Activated T-cell treated with anti-CD3 and anti-CD28 coated beads, Interleukin-2, amount 50 U/mL, for 48 hours (primary cell): ENCODE results near the gene ASTN2.

ENCODE experiments used
- DNase-seq, 2 experiments: peaks; one replicate each; pipeline ENCODE4 v3.0.0-alpha.2; 2020

Gene ASTN2

DNA sequence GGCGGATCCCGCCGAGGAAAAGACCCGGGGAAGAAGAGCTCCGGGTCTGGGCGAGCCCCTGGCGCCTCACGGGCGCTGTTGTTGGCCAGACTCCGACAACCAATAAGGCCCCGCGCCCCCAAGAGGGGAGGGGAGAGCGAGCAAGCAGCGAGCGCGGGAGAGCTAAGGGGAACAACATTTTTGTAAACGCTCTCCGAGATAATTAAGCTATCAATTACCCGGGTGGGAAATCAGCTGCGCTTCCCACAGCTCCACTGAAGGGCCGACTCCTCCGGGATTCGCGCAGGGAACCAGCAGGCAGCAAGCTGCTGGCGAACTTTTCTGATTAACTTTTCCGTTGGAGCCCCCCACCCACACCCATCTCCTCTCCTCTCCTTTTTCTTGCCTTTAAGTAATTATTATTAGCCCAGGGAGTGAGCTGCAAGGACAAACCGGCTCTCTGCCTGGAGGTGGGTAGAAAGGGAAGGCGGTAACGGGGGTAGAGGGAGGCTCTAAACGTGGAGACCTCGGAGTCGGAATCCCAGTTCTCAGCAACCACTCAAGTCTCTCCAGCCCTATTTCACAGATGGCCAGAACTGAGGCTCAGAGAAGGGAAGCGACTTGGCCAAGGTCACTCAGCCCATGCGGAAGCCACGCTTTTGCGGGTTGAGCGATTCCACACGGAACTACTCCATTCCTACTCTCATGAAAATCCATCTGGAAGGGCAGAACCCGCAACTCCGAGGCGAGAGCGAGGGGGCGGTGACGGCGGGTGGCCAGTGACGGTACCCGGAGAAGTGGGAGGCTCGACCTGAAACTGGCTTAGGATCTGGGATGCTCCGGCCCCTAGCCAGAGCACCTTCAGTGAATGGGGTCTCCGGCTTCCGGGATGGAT, 1.3 kb downstream of the ASTN2 start:
- DNase-seq: peak in 1 of 2 experiments; percentile 14

DNA sequence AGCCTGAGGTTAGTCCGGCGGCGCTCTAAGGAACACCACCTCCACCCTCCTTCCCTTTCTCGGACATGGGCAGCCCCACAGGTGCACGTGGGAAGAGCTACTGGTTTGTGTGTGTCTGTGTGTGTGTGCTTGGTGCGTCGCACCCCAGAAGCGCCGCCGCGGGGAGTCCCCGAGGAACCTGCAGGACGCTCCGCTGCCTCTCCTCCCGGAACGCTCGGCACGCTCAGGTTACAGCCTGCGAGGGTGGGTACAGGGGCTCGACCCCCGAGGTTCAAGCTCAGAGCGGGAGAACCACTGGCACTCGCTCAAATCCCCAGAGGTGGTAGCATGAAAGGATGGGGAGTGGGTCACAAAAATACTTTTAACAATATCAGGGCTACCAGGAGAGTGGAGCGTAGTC, 2.0 kb downstream of the ASTN2 start:
- no peak for DNase-seq

GRCh38 chr9:117412006-117412715, 2.7 kb downstream of the ASTN2 start:
- DNase-seq: no peak

DNA sequence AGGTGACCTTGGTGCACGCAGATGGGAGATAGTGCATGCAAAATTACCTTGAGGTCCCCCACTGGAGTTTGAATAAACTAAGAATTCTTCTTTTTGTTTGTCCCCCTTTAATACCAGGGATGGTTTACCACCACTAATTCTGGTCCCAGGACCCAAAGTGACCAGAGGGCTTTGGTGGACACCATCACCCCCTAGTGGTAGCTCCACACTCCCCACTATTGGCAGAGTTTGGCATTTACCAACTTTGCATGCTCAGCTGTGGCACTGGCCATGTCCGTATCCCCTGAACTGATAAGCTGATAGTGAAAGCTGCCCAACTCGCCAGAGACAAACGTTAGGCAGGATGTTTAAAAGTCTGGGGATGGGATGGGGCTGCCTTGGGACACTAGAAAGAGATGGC, 3.3 kb downstream of the ASTN2 start:
- DNase-seq: peak in 1 of 2 experiments; percentile 15

DNA sequence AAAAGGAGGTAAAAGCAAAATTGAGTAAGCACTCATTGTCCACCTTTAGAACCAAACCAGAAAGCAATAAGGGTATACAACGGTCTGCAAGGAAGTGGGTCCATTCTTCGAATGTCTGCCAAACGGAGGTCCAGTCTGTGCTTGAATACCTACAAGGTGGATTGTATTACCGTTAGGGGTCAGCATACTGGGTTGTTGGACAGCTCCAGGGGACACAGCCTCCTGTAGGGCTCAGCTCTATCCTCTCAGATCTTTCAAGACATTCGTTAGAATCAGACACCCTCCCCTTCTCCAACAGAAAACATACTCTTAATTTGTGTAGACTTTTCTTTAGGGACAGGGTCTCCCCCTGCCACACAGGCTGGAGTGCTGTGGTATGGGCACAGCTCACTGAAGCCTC, 5.5 kb downstream of the ASTN2 start:
- no peak for DNase-seq

GRCh38 chr9:117407436-117408022, 7.3 kb downstream of the ASTN2 start:
- DNase-seq: no peak

DNA sequence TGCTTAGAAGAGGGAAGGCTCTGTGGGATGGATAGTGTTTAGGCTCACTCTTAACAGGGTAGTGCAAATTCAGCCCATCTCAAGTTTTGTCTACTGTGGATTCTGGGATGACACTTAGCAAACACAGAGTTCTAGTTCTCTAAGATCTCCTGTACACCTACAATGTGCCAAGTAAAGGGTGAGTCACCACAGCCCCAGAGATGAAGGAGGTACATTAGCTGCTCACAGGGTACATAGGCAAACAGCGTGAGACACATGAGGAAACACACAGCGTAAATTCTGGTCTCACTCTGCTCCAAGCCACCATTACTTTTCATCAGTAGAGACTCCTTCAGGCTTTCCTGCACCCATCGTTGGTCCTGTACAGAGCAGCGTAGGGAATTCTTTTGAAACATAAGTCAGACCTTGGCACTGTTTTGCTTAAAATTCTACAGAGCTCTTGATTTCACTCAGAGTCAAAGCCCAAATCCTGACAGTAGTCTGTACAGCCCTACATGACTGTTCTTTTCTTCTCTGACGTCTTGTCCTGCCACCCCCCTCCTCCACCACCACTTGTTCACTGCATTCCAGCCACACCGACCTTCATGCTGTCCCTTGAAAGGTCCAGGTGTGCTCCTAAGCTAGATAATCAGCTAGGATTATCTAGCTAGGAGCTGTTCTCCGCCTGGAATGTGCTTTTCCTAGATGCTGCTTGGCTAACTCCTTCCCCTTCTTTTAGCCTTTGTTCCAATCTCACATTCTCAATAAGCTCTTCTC, 8.7 kb downstream of the ASTN2 start:
- no peak for DNase-seq

GRCh38 chr9:117403848-117404247, 11.0 kb downstream of the ASTN2 start:
- DNase-seq: no peak

DNA sequence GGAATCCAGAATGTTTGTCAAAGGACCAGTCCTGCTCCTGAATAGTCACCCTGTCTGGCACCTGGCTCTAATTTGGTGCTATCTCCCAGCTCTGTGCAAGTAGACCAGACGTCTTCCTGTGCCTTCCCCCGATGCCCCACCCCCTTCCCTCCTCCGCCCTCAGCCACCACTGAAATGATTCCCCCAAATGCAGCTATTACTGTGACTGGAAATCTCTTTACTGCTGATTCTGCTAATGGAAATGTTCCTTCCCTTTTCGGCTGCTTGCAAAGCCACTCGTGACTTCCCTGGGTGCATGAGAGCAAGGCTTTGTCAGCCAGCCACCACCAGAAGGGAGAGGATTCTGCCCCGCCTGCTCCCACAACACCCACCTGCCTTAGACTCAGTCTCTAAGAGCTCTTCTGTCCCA, 11.4 kb downstream of the ASTN2 start:
- DNase-seq: no peak

GRCh38 chr9:117400171-117400570, 14.7 kb downstream of the ASTN2 start:
- DNase-seq: no peak

DNA sequence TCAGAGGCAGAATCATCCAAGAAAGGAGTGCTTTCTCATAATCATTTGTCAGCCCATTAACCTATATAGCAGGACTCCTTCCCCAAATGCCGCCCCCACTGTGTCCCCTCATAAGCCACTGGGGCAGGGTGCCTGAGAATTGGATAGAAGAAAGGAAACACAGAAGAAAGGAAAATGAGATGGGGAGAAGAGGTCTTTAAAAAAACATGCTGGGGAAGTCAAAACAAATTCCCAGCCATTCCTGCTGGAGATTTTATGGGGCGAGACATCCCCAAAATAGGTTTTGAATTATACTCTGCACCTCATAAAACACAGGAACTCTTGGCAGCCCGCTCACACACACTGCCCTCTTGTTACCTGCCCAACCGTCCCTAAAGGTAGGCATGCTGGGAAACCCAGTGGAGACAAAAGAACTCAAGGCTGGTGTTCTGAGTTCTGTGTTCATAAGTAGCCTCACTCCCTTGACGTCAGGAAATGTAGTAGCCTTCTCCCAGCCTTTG, 19.7 kb downstream of the ASTN2 start:
- no peak for DNase-seq

GRCh38 chr9:117394655-117395054, 20.2 kb downstream of the ASTN2 start:
- no peak for DNase-seq

GRCh38 chr9:117392992-117393391, 21.9 kb downstream of the ASTN2 start:
- no peak for DNase-seq

GRCh38 chr9:117387422-117387821, 27.4 kb downstream of the ASTN2 start:
- no peak for DNase-seq

DNA sequence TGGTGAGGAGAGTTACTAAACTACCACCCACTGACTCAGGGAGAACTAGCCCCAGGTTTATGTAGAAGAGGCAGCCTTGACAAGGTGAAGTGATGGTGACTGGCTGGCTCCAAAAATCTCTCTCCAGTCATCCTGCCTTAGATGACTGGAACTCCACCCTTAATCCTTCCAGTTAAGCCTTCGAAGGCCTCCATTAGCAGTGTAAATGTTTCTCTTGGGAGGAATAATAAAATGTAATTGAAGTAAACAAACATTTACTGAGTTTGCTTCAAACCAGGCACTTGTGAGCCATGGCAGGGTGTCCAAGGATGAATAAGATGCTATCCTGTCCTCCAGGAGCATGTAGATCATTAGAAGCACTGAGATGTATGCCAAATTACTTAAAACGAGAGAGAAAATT, 35.5 kb downstream of the ASTN2 start:
- DNase-seq: no peak

- no peak for DNase-seq
These were observed 37.8 kb downstream of the ASTN2 start for GRCh38 chr9:117377046-117377445.

- DNase-seq: no peak
These were observed 38.9 kb downstream of the ASTN2 start for GRCh38 chr9:117375956-117376355.

GRCh38 chr9:117374076-117374725, 40.7 kb downstream of the ASTN2 start:
- DNase-seq: no peak

DNA sequence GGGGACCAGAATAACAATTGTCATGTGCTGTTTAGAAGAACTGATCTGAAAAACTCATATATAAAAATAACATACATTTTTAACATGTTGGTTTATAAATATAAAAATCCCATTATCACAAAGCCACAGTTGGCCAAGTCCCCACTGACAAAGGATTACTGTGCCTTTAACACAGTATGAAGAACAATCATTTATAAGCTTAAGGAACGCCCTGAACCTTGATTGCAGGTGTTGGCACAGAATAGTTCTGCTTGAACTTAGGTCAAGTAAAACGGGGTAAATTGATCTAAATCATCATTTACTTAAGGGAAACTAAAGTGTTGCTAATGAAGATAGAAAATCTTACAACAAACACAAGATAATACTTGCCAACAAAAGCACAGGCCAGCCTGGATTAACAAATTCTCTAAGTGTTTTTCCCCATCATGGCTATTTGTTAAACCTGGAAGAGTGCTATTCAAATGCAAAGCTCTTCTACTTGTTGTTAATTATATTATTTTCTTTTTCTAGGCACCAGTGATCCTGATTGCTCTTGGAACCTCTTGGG, 46.1 kb downstream of the ASTN2 start:
- no peak for DNase-seq

GRCh38 chr9:117365438-117365837, 49.4 kb downstream of the ASTN2 start:
- DNase-seq: no peak

GRCh38 chr9:117363006-117363405, 51.9 kb downstream of the ASTN2 start:
- no peak for DNase-seq

- DNase-seq: no peak
These were observed 54.9 kb downstream of the ASTN2 start for GRCh38 chr9:117359910-117360309.
